NB4 (cell line): ENCODE results near the gene NRGN.

ENCODE experiments used
- POLR2A ChIP-seq: IDR thresholded peaks from 2 replicates; pipeline ENCODE4 v1.6.1; 2011; ENCODE audit warnings: mild to moderate bottlenecking; ENCODE audit not compliant: insufficient read length; ENCODE audit errors: extremely low read depth
- TF ChIP-seq, protein P1 (sequence below): IDR thresholded peaks from one replicate; pipeline ENCODE4 v1.5.1; 2012; ENCODE audit warnings: low read depth, low read length

- TF ChIP-seq, protein P1, sequence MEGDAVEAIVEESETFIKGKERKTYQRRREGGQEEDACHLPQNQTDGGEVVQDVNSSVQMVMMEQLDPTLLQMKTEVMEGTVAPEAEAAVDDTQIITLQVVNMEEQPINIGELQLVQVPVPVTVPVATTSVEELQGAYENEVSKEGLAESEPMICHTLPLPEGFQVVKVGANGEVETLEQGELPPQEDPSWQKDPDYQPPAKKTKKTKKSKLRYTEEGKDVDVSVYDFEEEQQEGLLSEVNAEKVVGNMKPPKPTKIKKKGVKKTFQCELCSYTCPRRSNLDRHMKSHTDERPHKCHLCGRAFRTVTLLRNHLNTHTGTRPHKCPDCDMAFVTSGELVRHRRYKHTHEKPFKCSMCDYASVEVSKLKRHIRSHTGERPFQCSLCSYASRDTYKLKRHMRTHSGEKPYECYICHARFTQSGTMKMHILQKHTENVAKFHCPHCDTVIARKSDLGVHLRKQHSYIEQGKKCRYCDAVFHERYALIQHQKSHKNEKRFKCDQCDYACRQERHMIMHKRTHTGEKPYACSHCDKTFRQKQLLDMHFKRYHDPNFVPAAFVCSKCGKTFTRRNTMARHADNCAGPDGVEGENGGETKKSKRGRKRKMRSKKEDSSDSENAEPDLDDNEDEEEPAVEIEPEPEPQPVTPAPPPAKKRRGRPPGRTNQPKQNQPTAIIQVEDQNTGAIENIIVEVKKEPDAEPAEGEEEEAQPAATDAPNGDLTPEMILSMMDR, result no peak
- no peak for TF ChIP-seq POLR2A
Measured at GRCh38 chr11:124754309-124754708, 14.6 kb downstream of the NRGN start.
